NCI-H1105 treated with DMSO at 0.1 percent for 48 hours (cell line): ENCODE data around the gene ADORA2A.

Experiments used
- DNase-seq: peaks from one replicate; lab custom pipeline; 2025; lab: John Stamatoyannopoulos, UW

Gene ADORA2A

DNA sequence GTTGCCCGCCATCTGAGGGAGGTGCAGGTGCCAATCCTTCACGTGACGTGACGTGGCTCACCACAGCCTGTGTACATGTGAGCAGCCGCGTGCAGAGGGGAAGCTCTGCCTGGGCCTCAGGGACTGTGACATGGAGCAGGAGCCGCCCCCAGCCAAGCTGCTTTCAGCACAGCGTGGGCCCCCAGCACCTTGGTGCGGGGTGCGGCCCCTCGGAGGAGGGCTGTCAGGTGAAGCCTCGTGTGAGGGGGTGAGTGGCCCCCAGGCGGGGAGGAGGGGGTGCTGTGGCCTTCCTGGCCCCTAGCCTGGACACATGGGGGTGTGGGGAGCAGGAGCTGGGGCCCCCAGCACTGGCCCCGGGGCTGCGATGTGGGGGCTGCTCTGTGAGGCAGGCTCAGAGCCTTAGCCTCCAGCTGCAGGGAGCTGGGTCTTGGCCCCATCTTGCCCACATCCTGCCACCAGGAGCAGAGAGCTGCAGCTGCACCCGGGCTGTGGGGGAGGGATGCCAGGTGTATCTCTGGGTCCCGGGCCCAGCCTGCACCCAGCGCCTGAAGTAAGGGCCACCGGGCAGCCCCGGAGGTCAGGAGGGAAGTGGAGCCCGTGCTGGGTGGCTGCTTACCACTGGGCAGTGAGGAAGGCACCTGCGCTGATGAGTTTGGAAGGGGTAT, at the start of gene ADORA2A:
ADORA2A (plus strand) TSS at position 100 of the 665 bp plus-strand sequence. CDS start 5,806 bp downstream, outside the sequence.
- DNase-seq = no peak

DNA sequence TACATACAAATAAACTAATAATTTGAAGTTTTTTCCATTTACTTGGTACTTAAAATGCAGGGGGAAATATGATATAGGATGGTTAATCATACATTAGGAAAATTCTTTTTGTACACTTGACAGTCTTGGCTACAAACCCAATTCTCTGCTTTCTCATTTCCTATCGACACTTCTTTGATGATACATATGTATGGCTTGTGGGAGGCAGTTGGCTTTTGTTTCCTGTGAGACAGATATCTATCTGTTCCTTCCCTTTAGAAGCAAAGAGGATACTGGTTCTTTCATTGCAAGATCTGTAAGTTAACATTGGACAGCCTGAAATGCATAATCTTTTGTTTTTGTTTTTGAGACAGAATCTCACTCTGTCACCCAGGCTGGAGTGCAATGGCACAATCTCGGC, 47.9 kb upstream of the ADORA2A start:
- DNase-seq = no peak

DNA sequence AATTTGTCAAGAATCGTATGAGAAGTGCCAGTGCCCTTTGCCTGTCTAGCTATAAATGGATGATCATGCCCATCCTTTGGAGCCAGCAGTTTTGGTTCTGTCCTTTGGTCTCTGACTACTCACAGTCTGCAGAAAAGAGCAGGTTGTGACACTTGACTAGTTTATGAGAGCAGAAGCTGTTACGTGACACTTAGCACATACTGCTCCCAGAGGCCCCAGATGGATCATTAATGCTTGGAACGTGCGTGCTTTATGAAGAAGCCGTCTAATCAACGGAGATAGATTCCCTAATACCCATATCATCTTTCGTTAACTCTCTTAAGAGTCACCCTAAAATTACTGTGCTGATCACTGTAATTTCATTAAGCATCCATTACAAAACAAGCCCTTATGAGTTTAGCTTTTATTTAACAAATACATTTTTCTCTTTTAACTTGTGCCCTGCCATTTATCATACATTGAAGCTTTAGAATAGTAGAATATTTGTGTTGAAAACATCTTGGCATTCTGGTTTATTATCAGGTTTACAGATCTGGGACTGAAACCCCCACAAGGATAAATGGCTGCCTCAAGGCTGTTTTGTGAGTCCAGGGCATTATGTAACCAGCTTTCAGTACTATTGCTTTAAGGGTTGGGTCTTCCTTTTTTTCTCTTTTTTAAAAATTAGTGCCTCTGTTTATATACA, 47.0 kb upstream of the ADORA2A start:
- no peak for DNase-seq

DNA sequence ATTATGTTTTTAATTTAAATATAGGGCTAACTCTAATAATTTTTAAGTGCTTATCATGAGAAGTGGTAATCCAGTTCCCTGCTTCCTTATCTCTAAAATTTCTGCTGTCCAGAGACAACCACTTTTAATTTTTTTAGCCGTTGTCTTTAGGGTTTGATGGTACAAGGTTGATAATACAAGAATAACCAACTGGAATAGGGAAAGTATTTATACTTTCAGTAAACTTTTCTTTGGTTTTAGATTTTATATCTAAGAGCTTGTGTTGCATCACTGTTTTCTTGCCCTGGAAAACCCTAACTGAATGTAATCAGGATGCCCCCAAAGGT, 46.5 kb upstream of the ADORA2A start:
- DNase-seq = no peak

DNA sequence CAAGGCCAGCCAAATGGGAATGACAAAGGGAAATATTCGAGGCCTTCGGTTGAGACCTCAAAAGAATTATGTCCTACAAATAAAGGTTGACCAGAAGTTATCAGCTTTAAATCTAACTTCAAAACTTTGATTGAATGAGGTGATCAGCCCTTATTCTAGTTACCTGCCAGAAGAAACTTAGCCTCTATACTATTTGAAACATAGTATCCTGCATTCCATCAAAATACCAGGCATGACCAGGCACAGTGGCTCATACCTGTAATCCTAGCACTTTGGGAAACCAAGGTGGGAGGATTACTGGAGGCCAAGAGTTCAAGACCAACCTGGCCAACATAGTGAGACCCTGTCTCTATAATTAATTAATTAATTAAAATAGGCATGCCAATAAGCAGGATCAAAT, 44.3 kb upstream of the ADORA2A start:
- DNase-seq = no peak

DNA sequence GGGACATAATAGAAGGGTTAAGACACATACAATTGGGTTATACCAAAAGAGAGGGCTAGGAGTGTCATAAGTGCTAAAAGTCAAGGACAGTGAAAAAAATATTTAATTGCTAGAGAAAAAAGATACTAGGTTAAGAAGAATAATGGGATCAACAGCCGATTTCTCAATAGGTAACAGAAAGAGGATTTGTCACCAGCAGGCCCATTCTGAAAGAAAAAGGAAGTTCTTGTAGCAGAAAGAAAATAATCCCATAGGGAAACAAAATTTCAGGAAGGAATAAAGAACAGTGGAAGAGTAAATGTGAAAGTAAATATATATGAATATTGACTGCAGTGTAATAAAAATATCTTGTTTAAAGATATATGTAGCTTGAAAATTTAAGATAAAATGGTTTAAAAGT, 43.3 kb upstream of the ADORA2A start:
- no peak for DNase-seq

DNA sequence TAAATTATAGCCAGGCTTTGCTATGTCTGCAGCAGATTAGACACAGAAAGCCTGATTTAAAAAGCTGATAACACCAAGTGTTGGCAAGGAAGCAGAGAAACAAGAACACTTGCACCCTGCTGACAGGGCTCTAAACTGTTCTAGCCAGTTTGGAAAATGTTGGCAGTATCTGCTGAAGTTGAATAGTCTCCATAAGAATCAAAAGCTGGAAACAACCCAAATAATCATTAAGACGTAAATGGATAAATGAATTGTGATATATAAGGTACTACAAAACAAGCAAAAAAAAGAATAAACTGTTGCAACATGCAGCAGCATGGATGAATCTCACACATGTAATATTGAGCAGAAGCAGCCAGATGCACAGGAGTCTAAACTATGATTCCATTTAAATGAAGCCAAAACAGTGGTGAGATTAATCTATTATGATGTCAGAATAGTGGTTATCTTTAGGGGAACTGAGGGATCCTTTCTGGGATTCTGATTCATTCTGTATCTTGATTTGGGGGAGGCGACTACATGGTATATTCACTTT, 40.4 kb upstream of the ADORA2A start:
- DNase-seq = no peak

DNA sequence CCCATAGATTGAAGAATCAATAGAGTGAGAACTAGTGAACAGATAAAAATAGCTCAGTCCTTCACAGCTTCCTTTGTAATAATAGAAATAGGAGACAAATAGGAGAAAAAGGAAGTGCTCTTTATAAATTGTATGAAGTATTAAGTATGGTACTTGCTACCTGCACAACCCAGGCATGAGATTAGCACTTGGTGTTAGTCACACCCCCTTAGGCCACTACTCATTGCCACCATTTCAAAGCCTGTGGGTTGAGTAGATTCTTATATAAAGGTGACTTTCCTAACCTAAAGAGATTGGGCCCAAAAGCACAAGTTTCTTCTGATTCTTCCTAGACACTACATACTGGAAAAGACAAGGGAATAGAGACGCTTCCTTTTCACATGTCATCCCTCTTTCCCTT, 37.7 kb upstream of the ADORA2A start:
- DNase-seq = no peak

DNA sequence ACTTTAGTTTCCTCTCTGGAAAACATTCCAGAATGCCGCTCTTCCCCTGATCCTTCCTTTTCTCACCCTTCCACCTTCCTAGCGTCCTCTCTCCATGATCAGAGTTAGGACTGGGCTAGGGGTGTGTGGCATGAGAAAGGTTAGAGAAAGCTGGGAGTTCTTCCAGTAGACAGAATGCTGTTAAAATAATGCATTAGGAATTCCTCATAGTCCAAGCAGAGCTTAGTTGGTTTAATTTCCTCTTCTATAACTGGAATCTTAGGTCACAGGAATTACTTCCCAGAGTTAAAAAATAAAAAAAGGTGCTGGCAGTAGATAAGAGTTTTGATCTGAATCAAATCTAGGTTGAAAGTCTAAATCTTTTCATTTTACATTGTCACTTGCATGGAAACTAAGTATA, 37.2 kb upstream of the ADORA2A start:
- no peak for DNase-seq

DNA sequence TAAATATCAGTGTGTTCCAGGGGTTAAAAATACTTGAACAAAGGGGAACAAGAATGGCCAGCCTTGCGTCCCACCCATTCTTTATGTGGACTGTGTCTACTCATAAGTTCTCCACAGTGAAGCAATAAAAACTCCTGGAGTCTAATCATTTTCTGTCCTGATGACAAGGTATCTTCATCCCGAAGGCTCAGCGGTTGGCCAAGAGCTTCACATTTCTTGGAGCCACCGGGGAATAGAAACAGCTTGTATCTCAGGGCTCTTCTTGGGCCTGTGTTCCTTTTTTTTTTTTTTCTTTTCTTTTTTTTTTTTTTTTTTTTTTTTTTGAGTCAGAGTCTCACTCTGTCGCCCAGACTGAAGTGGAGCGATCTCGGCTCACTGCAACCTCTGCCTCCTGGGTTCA, 36.8 kb upstream of the ADORA2A start:
- DNase-seq = no peak

DNA sequence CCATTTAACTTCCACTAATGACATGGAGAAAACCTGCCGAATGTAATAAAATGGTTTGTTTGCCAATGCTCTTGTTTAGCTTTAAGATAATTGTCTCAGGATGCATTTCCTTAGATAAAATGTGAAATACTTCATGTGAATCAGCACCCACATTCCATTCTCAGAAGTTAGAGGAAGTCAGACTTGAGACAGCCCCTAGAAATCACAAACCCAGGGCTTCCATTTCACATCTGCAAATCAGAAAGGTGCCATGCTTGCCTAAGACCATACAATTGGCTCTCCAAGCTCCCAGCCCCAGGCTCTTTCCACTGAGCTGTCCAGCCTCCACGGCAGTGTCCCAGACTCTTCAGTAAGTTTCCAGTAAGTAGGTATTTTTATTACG, 35.6 kb upstream of the ADORA2A start:
- no peak for DNase-seq

DNA sequence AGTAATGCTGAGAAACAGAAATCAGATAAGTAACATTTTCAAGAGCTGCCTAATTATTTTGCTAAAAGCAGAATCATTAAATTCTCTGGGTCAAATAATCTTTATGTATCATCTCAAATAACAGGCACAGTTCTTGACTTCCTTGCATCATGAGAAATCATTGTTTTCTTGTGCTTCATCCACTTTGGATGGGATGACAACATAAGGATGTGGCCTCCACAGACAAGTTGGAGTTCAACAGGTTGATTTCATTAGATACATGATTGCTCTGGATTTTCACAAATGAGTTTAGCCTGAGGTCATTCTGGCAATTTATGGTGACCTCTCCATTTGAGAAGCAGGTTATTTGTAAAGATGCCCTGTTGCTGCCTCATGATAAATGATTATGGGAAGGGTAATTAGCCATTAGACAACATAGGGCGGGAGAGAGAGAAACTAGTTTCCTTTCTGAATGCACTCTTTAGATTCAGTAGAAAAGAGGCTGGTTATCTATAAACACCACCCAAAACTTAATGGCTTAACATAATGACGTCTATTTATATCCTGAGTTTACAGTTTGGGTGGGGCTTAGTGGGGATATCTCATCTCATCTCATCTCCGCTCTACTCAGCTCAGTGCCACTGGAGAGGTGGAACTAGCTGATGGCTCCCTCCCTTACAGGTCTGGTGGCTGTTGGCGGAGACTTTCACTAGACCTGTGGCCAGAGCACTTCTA, 35.0 kb upstream of the ADORA2A start:
- DNase-seq = no peak

DNA sequence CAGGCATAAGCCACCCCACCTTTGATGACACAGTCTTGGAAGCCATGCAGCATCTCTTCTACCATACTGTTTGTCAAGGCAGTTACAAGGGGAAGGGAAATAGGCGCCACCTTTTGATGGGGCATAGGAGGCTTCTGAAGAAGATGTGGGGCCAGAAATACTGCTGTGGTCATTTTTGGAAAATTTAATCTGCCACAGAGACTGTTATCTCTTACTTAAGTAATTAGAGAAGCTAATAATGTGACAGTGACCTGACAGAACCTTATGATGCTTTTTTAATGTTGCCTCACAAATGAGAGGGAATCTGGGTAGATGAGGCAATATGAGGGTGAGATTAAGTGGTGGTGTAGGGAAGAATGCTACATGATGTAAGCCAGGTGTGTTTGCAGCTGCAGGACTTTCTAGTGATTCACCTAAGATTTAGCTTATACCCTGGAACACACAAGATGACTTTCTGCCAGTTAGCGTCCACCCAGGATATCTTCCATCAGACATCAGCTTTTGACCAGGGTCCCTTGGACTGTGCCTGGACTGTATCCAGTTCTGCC, 34.3 kb upstream of the ADORA2A start:
- no peak for DNase-seq

DNA sequence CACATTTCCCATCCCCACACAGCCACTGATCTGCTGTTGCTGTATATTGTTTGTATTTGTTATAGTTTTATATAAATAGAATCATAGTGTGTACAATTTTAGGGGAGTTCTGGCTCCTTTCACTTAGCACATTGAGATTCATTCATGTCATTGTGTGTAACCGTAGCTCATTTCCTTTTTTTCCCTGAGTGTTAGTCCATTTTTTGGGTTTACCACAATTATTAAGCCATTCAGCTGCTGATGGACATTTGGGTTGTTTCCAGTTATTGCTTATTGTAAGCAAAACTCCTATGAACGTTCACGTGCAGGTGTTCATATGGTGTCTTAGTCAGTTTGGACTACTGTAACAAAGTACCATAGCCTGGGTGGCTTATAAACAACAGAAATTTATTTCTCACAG, 33.6 kb upstream of the ADORA2A start:
- no peak for DNase-seq

DNA sequence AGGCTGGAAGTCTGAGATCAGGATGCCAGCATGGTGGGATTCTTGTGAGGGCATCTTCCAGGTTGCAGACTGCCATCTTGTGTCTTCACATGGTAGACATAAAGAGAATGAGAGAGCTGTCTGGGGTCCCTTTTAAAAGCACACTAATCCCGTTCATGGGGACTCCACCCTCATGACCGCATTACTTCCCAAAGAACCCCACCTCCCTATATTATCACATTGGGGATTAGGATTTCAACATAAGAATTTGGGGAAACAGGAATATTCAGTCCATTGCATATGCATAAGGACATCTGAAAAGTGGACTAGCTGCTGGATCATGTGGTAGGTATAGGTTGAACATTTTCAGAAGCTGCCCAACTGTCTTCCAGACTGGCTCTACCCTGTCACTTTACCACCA, 33.1 kb upstream of the ADORA2A start:
- no peak for DNase-seq

DNA sequence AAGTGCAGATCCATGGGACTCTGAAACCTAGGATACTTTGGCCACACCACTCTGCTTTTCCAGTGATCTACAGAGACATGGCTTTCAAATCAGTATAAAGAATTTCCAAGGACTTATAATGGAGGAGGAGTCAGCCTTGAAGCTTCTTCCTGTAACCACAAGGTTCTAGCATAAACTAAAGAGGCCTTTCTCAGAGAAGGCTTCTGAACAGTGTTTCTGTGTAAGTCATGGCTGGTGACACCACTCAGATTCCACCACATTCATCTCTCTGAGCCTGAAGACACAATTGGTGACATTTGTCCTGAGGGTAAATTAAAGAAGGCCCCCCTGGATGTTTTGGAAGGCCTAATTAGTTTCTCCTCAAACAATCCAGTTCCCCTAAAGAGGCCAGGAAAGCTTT, 29.0 kb upstream of the ADORA2A start:
- no peak for DNase-seq

DNA sequence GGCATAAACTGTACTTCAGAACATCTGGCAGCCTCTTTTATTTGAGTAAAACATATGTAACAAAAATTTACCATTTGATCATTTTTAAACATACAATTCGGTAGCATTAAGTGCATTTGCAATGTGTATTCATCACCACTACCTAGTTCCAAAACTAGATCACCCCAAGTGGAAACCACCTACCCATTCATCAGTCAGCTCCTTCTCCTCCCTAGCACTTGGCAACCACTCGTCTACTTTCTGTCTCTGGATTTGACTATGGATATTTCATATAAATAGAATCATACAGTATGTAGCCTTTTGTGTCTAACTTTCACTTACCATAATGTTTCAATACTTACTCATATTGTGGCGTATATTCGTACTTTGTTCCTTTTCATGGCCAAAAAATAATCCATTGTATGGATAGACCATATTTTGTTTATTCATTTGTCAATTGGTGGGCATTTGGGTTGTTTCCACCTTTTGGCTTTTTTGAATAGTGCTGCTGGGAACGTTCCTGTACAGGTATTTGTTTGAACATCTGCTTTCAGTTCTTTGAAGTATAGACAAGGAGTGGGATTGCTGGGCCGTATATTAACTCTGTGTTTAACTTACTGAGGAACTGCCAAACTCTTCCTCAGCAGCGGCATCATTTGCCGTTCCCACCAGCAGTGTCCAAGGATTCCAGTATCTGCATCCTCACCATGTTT, 27.2 kb upstream of the ADORA2A start:
- no peak for DNase-seq

DNA sequence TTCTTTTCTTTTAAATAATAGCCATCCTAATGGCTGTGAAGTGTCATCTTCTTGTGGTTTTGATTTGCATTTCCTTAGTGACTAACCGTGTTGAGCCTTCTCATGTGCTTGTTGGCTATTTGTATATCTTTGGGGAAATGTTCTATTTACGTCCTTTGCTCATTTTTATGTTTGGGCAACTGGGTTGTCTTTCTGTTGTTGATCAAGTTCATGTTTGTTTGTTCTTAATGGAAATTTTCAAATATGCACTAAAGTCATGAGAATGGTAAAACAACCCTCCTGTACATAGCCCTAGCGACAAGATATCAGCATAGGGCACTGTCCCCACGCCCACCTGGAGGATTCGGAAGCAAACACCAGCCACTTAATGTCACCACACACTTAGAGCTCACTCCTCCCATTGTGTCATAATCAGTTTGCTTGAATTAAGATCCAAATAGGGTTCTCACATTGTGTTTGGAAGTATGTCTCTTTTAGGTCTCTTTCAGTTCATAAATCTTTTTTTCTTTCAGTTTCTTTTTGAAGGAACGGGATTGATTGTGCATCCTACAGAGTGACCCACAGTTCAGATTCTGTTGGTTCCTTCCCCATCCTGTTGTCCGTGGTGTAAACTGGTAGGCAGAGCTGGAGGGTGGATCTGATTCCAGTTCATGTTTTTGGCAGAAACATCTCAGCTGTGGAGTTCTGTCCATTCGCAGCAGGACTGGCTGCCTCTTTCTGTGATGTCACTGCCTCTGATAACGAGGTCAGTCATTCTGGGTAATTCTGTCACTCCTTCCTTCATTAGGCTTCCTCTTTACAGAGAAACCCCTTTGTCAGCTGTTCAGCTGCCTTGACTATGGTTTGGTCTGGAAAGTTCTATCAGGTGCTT, 26.4 kb upstream of the ADORA2A start:
- no peak for DNase-seq

DNA sequence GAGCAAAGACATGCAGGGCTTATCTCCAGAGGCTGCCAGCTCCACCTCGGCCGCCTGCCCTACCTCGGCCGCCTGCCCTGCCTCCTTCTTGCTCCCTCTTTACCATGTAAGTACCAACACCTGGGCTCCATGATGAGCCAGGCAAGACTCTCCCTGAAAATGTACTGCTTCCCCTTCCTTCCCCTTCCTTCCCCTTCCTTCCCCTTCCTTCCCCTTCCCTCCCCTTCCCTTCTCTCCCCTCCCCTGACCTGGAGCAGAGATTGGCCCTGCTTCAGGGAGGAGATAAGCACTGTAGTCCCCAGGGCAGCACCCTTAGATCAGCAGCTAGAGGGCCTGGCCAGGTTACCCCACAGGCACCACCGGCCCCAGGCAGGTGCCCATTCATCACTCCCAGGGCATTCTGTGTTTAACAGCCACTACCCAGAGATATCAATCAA, 25.4 kb upstream of the ADORA2A start:
- DNase-seq = no peak

DNA sequence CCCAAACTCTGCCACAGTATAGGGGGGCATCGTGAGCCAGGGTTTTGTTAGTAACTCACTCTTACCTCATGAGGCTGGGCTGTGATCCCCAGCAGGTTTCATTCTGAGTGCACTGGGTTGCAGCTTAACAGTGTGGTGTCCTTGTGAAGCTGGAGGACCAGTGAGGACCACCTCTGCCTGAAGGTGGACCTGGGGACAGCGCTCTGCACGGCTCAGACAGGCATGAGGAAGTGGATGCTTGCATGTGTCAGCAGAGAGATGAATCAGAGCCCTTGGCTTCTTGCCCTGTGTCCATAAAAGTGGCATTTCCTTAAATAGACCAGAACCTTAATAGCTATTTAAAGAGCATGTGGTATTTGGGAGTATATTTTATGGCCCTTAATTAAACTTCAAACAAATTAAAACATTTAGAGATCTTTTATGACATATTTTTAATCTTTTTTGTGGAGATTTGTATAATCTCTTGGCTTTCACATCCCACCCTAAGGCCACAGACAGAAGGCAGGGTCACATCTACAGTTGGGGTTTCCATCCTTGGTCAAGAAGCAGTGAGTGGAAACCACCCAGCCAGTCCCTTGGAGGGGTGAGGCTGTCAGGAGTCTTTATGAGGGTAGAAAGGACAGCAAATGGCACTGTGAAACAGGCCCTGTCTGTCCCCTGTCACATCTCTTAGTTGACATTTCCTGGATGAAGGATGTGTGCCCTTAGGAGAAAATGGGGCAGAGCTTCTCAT, 24.8 kb upstream of the ADORA2A start:
- peak; percentile 39 for DNase-seq

DNA sequence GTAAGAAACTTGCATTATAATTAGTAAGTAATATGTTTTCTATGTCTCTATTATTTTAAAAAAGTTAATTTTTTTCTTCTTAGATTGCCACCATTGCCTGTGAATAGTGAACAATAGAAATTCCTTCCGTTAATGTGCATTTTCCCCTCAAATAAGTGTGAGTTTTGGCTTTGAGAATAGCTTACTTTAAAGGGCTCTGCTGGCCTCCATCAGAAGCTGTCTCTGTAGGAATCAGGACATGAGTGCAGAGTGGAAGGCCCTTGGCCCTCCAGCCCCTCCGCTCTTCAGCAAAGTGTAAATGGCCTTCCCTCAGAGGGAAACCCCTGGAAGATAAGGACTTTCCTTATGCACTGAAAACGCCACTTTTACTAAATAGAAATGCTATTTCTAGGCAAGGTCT, 24.1 kb upstream of the ADORA2A start:
- no peak for DNase-seq
